Activated gamma-delta T cell treated with anti-CD3 and anti-CD28 coated beads, Interleukin-2, amount 50 U/mL, for 16 hours (primary cell): ENCODE results near the gene ST3GAL4.

Experiments used
- DNase-seq: peaks from one replicate; pipeline ENCODE4 v3.0.0-alpha.2; 2020; ENCODE audit warnings: low read depth

Gene ST3GAL4

GRCh38 chr11:126329644-126330211 is 25.8 kb upstream of the ST3GAL4 start:
- DNase-seq = peak; percentile 15

- DNase-seq = no peak
Measured at GRCh38 chr11:126331286-126331685, 24.2 kb upstream of the ST3GAL4 start.

DNA sequence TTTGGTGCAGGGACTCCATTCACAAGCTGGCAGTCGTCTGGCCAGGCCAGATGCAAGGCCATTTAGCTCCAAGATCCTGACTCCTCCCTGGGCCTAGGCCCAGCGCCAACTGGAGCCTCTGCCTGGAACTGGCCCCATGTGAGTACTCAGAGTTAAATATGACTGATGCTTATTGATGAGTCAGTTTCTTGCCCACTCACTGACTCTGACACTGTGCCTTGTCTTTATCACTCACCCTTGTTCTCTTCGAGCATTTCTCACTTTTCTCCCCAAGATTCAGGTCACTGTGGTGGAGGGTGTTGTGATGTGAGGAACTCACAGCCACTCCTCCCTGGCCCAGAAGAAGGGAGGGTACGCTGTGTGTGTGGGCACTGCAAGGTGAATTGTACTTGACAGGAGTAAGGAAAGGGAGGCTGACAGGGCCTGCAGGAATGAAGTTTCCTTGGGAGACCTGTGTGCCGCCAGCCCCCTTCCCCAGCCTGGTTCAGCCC is 23.2 kb upstream of the ST3GAL4 start:
- peak; percentile 24 for DNase-seq

- no peak for DNase-seq
Measured at GRCh38 chr11:126333142-126333541, 22.3 kb upstream of the ST3GAL4 start.

GRCh38 chr11:126334659-126335462 is 20.6 kb upstream of the ST3GAL4 start:
- DNase-seq = no peak

GRCh38 chr11:126335463-126335760 is 20.1 kb upstream of the ST3GAL4 start:
- DNase-seq = no peak

DNA sequence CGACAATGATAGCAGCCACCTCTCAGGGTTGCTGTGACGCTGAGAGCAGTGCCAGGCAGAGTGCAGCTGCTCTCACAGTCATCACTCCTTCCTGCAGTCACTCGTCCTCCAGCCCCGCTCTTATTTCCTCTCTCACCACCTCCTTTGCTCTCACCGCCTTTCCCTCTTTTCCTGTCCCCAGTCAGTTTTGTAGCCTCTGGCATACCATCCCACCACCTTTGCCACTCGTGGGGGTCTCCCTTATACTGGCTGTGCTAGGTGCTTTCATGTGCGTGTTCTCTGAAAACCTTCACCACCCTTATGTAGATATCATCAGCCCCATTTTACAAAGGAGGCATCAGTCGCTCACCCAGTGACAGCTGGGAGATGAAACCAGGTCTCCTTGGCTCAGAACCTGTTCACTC is 19.3 kb upstream of the ST3GAL4 start:
- no peak for DNase-seq

DNA sequence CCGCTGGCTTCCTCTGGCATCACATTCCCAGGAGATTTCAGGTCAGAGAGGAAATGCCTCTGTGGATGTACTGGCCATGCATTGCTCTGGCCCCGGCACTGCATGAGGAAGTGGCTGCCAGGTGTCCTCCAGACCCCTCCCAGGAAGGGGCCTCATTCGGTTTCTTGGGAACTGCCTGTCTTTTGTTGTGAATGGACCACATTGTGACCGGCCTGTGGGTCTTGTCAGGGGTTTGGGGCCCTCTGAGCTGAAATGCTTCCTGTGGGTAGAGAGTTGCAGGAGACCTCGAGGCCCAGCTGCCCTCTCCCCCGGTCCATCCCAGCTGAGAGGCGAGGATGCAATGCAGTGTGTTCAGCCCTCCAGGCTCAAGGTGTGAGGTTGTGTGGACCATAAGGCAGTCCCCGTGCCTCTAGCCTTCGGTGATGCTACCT is 18.8 kb upstream of the ST3GAL4 start:
- DNase-seq = no peak

DNA sequence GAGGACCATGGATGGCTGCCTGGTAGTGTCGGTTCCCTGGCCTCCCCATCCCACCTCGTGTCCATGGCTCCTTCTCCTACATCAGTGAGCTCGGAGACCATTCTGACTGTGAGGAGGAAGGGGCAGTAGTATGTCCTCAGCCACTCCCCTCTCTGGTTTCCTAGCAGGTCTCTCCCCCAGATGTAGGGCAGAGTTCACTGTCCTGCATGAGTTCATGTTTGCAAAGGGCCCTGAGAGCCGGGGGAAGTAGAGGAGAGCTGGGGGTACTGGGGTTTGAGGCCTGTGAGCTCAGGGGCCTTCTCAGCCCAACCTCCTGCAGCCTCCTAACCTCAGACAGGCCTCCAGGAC is 18.4 kb upstream of the ST3GAL4 start:
- DNase-seq = no peak

- DNase-seq = no peak
Measured at GRCh38 chr11:126337474-126338241, 17.8 kb upstream of the ST3GAL4 start.

GRCh38 chr11:126338346-126339055 is 17.0 kb upstream of the ST3GAL4 start:
- DNase-seq = no peak

DNA sequence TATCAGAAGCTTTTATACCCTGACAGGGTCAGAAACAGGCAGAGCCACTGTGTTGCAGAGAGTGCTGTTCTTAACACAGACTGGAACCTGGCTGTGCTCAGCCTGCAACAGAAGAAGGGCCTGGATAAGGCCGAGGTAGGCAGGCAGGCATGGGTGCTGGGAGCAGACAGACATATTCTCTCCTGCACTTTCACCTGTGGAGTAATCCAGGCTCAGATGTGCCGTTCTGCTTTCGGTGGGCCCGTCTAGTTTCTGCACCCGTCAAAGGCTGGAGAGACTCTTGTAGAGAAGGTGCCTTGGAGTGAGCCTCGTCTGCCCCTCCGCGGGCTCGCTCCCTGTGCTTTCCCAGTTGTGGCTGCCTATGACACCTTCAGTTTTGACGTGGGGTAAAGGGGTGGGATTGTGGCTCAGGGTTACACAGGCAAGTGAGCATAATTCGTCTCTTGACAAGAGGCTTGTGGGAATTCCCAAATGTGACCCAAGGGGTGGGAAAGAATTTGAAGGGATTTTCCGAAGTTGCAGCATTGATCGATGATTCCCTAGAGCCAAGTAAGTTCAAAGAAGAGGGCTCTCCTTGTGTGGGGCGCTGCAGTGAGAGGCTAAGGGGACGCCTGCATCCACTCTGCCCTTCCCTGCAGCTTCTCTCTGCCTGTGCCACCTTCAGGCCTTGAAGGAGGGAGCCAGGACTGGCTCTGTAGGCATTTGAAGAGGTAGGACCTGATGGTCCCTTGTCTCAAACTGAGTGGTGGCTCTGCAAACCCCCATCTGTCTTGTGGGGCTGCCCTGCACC is 16.2 kb upstream of the ST3GAL4 start:
- no peak for DNase-seq

DNA sequence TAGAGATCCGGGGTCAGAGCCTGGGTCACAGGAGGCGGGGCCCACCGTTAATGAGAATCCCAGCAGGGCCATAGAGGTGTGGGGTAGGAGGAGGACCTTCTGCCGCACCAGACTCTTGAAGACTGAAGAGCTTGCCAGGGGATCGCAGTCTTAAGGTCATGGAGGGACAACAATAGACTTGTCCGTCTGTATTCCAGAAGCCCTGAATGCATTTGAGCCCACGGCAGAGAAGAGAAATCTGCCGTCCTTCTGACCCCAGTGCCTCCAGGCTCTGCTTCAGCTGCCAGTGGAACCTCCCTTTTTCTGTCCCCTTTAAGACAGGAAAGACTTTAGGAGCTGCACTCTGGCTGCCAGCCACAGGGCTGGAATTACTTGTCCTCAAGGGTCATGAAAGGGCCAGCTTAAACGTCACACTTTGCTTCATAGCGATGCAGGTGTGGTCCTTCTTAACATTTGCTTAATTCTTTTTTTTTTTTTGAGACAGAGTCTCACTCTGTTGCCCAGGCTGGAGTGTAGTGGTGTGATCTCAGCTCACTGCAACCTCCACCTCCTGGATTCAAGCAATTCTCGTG is 15.5 kb upstream of the ST3GAL4 start:
- no peak for DNase-seq

DNA sequence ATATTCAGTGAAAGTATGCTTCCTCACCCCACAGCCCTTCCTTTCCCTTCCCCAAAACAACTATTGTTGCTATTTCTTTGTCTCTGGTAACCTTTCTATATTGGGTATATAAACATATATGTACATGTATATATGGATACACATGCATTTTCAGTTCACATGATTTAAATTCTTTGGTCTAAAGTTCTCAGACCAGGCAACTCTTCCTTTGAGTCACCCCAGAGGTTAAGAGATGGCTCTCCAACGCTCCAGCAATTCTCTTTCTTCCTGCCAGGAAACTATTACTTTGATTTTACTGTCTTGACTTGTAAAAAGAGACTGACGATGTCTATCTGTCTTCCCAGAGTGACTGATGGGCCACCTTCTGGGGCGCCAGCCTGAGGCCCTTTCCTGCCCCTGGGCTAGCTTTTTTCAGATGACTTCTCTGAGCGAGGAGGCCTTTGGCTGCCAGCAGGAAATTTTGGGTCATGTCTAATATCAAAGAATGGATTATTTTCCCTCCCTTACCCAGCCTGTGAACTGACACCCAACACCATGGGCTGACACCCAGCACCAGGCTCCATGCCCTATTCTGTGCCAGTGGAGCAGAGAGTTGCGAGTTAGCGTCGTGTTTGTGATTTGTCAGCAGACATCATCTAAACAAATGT is 14.4 kb upstream of the ST3GAL4 start:
- no peak for DNase-seq

DNA sequence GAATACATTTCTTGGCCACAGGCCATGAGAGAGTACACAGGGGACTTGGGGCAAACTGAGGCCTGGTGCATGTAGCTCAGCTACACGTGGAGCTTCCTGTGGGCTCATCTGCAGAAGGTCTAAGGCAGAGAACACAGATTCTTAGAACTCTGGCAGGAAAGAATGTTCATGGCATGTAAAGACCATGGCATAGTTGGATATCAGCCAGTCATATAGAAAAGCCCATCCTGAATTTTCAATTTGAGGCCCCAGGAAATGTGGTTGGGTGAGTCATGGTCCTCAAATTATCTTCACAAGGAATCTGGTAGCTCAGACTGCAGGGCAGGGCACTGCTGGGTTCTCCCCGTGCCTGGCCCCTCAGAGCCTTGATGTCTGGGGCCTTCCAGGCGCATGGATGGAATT is 13.7 kb upstream of the ST3GAL4 start:
- no peak for DNase-seq

- DNase-seq = no peak
Measured at GRCh38 chr11:126343051-126343450, 12.4 kb upstream of the ST3GAL4 start.

DNA sequence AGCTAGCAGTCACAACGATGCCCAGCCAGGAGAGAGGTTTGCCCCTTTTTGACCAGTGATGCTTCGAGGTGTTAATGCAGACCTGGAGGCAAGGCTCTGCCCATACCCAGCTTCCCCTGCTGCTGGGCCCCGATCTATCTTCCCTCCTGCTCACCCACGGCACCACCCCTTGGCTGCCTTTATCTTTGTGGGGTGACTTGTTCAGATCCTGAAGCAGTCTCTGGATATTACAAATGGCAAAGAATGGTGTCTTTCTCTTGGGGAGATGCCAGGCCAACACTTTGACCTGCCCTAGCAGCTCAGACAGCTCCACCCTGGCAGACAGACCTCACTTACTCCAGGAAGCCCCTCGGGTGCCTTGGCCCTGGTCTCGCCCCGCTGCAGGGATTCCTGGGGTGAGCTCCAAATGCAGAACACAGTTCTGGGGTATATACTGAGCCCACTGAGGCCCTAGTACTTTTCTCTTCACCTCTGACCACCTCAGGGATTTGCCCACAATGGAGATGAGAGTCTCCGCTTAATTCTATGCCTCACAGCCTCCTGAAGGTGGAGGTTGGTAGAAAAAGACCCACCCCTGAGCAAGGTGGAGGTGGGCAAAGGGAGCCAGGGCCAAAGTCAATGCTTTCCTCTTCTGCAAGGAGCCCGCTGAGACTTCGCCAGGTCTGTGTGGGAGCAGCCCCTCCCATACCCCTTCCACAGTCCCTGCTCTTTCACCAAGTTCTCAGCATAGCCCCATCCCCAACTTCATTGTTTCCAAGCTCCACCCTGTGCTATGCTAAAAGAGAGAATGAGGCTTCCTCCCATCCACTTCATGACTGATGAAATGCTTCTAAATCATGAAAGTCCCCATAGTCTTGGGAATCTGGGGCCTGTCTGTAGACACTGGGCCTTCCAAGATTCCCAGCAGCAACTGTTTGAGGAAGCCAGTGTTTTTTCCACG is 11.1 kb upstream of the ST3GAL4 start:
- DNase-seq = no peak

GRCh38 chr11:126345283-126345682 is 10.2 kb upstream of the ST3GAL4 start:
- DNase-seq = no peak

GRCh38 chr11:126345759-126346585 is 9.5 kb upstream of the ST3GAL4 start:
- DNase-seq = no peak
